GM12878 (cell line): ENCODE measurements around the gene ERCC4. TPM values are rescaled to one million over a fixed set of nuclear protein-coding genes. Genes with fewer than 3 reads are reported as not detected.

Experiments
- ATAC-seq: fragments of 200-7000 bp; cut with Tn5 transposase; 3 replicates; pipeline ENCODE4 v1.9.1; 2020; ENCODE audit warnings: mild to moderate bottlenecking, moderate library complexity
- BruUV-seq: library from RNA; stranded (reverse); fragments of 400-500 nt; replicated peaks from 2 replicates; lab custom pipeline; 2021; lab: Mats Ljungman, UMichigan
- CTCF ChIA-PET: fragments of 300-600 bp; sonication (Branson Sonifier 250); formaldehyde crosslinking; extraction: SDS; loops from one replicate; lab custom pipeline; 2021; ENCODE audit warnings: inconsistent platforms; lab: Yijun Ruan, JAX
- POLR2A ChIA-PET: fragments of 350-600 bp; formaldehyde crosslinking; extraction: SDS; loops from one replicate; lab custom pipeline; 2021; ENCODE audit warnings: inconsistent platforms; lab: Charles Lee
- RAD21 ChIA-PET: fragments of 300-600 bp; sonication (Branson Sonifier 250); formaldehyde crosslinking; loops from one replicate; lab custom pipeline; 2023; ENCODE audit warnings: antibody characterized with exemption; ENCODE audit not compliant: unreplicated experiment; lab: Charles Lee
- SMC1A ChIA-PET: fragments of 300-600 bp; sonication (Branson Sonifier 250); formaldehyde crosslinking; loops from one replicate; lab custom pipeline; 2023; ENCODE audit not compliant: unreplicated experiment, uncharacterized antibody; lab: Charles Lee
- DNase-seq: peaks from one replicate; pipeline ENCODE4 v3.0.0-alpha.2; 2011; ENCODE audit warnings: low read depth, low spot score
- FAIRE-seq: peaks from 3 replicates; lab custom pipeline; 2011; peaks lifted over from hg19 to GRCh38; lab: Jason Lieb, UNC
- H2AFZ ChIP-seq: 2 replicates; pipeline ENCODE4 v1.6.0; 2011; ENCODE audit warnings: low read depth, low read length, control low read depth; ENCODE audit not compliant: control insufficient read depth
- H3K27ac ChIP-seq: 2 replicates; pipeline ENCODE4 v1.5.1; 2011; ENCODE audit warnings: control low read depth; ENCODE audit not compliant: control insufficient read depth, insufficient read depth
- H3K27me3 ChIP-seq, 2 experiments: replicated peaks in 1 of 2; 2 replicates each; pipeline versions ENCODE4 v1.6.0 to v1.6.1; 2011; ENCODE audit warnings: low read length in 1 of 2; ENCODE audit not compliant: control insufficient read depth in 2 of 2, insufficient read depth in 2 of 2
- H3K36me3 ChIP-seq, 2 experiments: 2 replicates each; pipeline ENCODE4 v1.5.1; 2011; ENCODE audit warnings: low read length in 1 of 2; ENCODE audit not compliant: control insufficient read depth in 2 of 2, insufficient read depth in 2 of 2
- H3K4me1 ChIP-seq: 2 replicates; pipeline ENCODE4 v1.6.1; 2011; ENCODE audit warnings: mild to moderate bottlenecking, low read length, moderate library complexity, mixed read lengths; ENCODE audit not compliant: control insufficient read depth, insufficient read depth
- H3K4me2 ChIP-seq: 2 replicates; pipeline ENCODE4 v1.6.0; 2011; ENCODE audit warnings: control low read depth; ENCODE audit not compliant: control insufficient read depth, insufficient read depth
- H3K4me3 ChIP-seq: fragments of 200-600 bp; sonication (generic); 2 replicates; pipeline ENCODE4 v1.5.1; 2016
- H3K79me2 ChIP-seq: 2 replicates; pipeline ENCODE4 v1.6.0; 2011; ENCODE audit warnings: low read length; ENCODE audit not compliant: control insufficient read depth, insufficient read depth
- H3K9ac ChIP-seq: 2 replicates; pipeline ENCODE4 v1.8.0; 2011; ENCODE audit warnings: low read length, control low read depth, mixed read lengths; ENCODE audit not compliant: control insufficient read depth, insufficient read depth
- H3K9me3 ChIP-seq: replicated peaks from 3 replicates; pipeline ENCODE4 v1.5.1; 2011; ENCODE audit warnings: mild to moderate bottlenecking, low read length; ENCODE audit not compliant: control insufficient read depth, insufficient read depth
- H4K20me1 ChIP-seq: 2 replicates; pipeline ENCODE4 v1.6.0; 2011; ENCODE audit not compliant: control insufficient read depth, insufficient read depth
- ATF7 ChIP-seq: fragments of 450-650 bp; IDR thresholded peaks from 2 replicates; pipeline ENCODE4 v1.6.1; 2016; ENCODE audit warnings: low read depth, mild to moderate bottlenecking
- IKZF1 ChIP-seq: fragments of 450-650 bp; conservative IDR thresholded peaks from 2 replicates; pipeline ENCODE4 v1.6.1; 2017; ENCODE audit warnings: antibody characterized with exemption, mild to moderate bottlenecking
- IKZF2 ChIP-seq, 2 experiments: fragments of 450-650 bp; IDR thresholded peaks; 2 replicates each; pipeline ENCODE4 v1.6.1; 2017; ENCODE audit warnings: mild to moderate bottlenecking in 2 of 2, moderate library complexity in 2 of 2
- MEF2B ChIP-seq: fragments of 450-650 bp; IDR thresholded peaks from 2 replicates; pipeline ENCODE4 v1.6.1; 2018; ENCODE audit warnings: mild to moderate bottlenecking, moderate library complexity; ENCODE audit not compliant: partially characterized antibody, poor library complexity, severe bottlenecking
- MTA2 ChIP-seq: fragments of 450-650 bp; IDR thresholded peaks from 2 replicates; pipeline ENCODE4 v1.6.1; 2016; ENCODE audit warnings: low read depth, mild to moderate bottlenecking, moderate library complexity
- NFYB ChIP-seq: IDR thresholded peaks from 2 replicates; pipeline ENCODE4 v1.6.1; 2011; ENCODE audit warnings: low read depth, mild to moderate bottlenecking, low read length, improper control_type of control experiment, moderate library complexity; ENCODE audit not compliant: insufficient read depth
- RUNX3 ChIP-seq: IDR thresholded peaks from 2 replicates; pipeline ENCODE4 v1.6.1; 2012; ENCODE audit warnings: low read length, inconsistent platforms
- SREBF2 ChIP-seq: IDR thresholded peaks from 2 replicates; pipeline ENCODE4 v1.6.1; 2012; ENCODE audit warnings: mild to moderate bottlenecking, low read length
- ZNF622 ChIP-seq: fragments of 450-650 bp; IDR thresholded peaks from 2 replicates; pipeline ENCODE4 v1.6.1; 2017; ENCODE audit warnings: mild to moderate bottlenecking, inconsistent platforms
- WGBS: methylation state at CpG from one replicate; pipeline ENCODE4 v1.1.6; 2016; ENCODE audit warnings: low lambda C conversion rate; ENCODE audit not compliant: insufficient replicate concordance, insufficient coverage; ENCODE audit errors: missing lambda C conversion rate; 5-methylcytosine and 5-hydroxymethylcytosine counted together
- in situ Hi-C: fragments of 300-500 bp; cut with MboI; formaldehyde crosslinking; loops from 9 replicates; pipeline ENCODE4 v1.14.3; 2018; ENCODE audit warnings: mixed read lengths
- intact Hi-C: fragments of 100-400 bp; cut with micrococcal nuclease; formaldehyde crosslinking; loops from one replicate; pipeline ENCODE4 v1.14.2; 2022; ENCODE audit not compliant: unreplicated experiment
- polyA plus RNA-seq, 11 experiments: library from polyadenylated mRNA; depleted of rRNA in 4 of 11; unstranded in 6 of 11; stranded (reverse) in 5 of 11; fragments of >200 nt; fragmentation: Nextera tagmentation in 4 of 11; fragmentation: Illumina TruSeq in 1 of 11; extraction: Ambion mirVana in 4 of 11; extraction: Trizol in 1 of 11; gene quantifications; 1 replicate in 1 of 11; 2 replicates in 10 of 11; pipeline versions ENCODE4 v1.2.1 to v1.2.3, GENCODE V29; 2011 to 2016; ENCODE audit warnings: inconsistent platforms in 2 of 11, missing spikeins in 2 of 11, low read depth in 1 of 11
- total RNA-seq, 4 experiments: library from RNA; depleted of rRNA in 3 of 4; stranded (reverse); fragments of >200 nt in 3 of 4; fragmentation: Illumina TruSeq in 1 of 4; extraction: Trizol in 1 of 4; gene quantifications; 2 replicates each; pipeline versions ENCODE4 v1.2.1 to v1.2.3, GENCODE V29; 2013 to 2021
- TF ChIP-seq, protein P1 (sequence below): fragments of 450-650 bp; IDR thresholded peaks from 2 replicates; pipeline ENCODE4 v1.6.1; 2017; ENCODE audit warnings: mild to moderate bottlenecking, low read depth, inconsistent platforms; ENCODE audit not compliant: poor library complexity, severe bottlenecking
- TF ChIP-seq, protein P2 (sequence below): fragments of 450-650 bp; formaldehyde crosslinking; IDR thresholded peaks from 2 replicates; pipeline ENCODE4 v1.4.0; 2020; ENCODE audit warnings: mild to moderate bottlenecking, moderate library complexity

ERCC4 gene
- total and polyA plus RNA-seq, 10 of the 15 experiments (the other 5 are each of a cell fraction or from before 2014, with no cell fraction given), result 4.7 to 24.6 (median 8.9) TPM

DNA sequence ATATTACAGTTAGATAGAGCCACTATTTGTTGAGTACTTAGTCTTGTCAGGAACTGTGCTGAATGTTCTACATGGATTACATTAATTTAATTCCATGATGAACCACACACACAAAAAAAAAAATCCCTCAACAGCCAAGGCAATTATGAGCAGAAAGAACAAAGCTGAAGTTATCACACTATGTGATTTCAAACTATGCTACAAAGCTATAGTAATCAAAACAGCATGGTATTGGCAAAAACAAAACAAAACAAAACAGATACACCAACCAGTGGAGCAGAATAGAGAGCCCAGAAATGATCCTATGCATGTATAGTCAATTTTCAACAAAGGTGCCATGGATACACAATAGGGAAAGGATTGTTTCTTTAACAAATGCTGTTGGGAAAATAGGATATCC, 8.1 kb upstream of the ERCC4 start (continued):
- TF ChIP-seq, protein P1, sequence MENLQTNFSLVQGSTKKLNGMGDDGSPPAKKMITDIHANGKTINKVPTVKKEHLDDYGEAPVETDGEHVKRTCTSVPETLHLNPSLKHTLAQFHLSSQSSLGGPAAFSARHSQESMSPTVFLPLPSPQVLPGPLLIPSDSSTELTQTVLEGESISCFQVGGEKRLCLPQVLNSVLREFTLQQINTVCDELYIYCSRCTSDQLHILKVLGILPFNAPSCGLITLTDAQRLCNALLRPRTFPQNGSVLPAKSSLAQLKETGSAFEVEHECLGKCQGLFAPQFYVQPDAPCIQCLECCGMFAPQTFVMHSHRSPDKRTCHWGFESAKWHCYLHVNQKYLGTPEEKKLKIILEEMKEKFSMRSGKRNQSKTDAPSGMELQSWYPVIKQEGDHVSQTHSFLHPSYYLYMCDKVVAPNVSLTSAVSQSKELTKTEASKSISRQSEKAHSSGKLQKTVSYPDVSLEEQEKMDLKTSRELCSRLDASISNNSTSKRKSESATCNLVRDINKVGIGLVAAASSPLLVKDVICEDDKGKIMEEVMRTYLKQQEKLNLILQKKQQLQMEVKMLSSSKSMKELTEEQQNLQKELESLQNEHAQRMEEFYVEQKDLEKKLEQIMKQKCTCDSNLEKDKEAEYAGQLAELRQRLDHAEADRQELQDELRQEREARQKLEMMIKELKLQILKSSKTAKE, result no peak
- TF ChIP-seq ZNF622, result no peak

DNA sequence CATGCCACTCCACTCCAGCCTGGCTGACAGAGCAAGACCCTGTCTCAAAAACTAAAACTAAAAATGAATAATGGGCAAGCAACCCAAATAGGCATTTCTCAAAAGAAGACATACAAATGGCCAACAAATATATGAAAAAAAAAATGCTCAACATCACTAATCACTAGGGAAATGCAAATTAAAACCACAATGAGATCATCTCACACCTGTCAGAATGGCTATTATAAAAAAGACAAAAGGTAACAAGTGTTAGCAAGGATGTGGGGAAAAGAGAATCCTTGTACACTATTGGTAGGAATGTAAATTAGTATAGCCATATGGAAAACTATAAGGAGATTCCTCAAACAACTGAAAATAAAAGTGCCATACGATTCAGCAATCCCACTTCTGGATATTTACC, 7.1 kb upstream of the ERCC4 start:
- H2AFZ ChIP-seq, result no peak overlapping the region
- H3K9me3 ChIP-seq, result peaks cover 2% of the 10 kb centered on the region; the same call in 2 of the 3 replicates
- no TSS peak for BruUV-seq
- no peak overlapping the region for H3K4me3 ChIP-seq
- ChIA-PET POLR2A (no interaction called here), SMC1A (no interaction called here), CTCF (interaction anchor here (1.2 to 2.0 kb wide), 2 partner anchors 11 to 48 kb away, joined by 3 to 11 read pairs; no protein-coding TSS in a partner anchor), RAD21 (interaction anchor here (1.1 kb wide), 1 partner anchor 8 kb away, joined by 3 read pairs; no protein-coding TSS in a partner anchor)
- H3K79me2 ChIP-seq, result no peaks in the 10 kb centered on the region
- FAIRE-seq (no peak), DNase-seq (no peak), ATAC-seq (peak; percentile 25; the same call in 2 of the 3 replicates)
- H3K36me3 ChIP-seq, result no peaks in the 10 kb centered on the region
- WGBS, result 0% methylated on average over 1 of the region's 1 CpG
- no peaks in the 10 kb centered on the region for H3K27me3 ChIP-seq
- H3K4me2 ChIP-seq, result no peak overlapping the region
- no peak overlapping the region for H3K9ac ChIP-seq
- in situ Hi-C loops (no loop called here), intact Hi-C loops (no loop called here)
- H3K27ac ChIP-seq, result no peak overlapping the region
- TF ChIP-seq RUNX3 (peak; percentile 29; the same call in 1 of the 2 replicates), IKZF2 (IDR thresholded peaks at IDR 0.05) (peak in 1 of 2 experiments; percentile 26; a peak in 2 of 4 replicates), MTA2 (peak; percentile 26; the same call in 1 of the 2 replicates), ATF7 (peak; percentile 92), SREBF2 (no peak), NFYB (no peak), MEF2B (peak; percentile 64), IKZF1 (peak; percentile 24; the same call in 1 of the 2 replicates)
- TF ChIP-seq, protein P2, sequence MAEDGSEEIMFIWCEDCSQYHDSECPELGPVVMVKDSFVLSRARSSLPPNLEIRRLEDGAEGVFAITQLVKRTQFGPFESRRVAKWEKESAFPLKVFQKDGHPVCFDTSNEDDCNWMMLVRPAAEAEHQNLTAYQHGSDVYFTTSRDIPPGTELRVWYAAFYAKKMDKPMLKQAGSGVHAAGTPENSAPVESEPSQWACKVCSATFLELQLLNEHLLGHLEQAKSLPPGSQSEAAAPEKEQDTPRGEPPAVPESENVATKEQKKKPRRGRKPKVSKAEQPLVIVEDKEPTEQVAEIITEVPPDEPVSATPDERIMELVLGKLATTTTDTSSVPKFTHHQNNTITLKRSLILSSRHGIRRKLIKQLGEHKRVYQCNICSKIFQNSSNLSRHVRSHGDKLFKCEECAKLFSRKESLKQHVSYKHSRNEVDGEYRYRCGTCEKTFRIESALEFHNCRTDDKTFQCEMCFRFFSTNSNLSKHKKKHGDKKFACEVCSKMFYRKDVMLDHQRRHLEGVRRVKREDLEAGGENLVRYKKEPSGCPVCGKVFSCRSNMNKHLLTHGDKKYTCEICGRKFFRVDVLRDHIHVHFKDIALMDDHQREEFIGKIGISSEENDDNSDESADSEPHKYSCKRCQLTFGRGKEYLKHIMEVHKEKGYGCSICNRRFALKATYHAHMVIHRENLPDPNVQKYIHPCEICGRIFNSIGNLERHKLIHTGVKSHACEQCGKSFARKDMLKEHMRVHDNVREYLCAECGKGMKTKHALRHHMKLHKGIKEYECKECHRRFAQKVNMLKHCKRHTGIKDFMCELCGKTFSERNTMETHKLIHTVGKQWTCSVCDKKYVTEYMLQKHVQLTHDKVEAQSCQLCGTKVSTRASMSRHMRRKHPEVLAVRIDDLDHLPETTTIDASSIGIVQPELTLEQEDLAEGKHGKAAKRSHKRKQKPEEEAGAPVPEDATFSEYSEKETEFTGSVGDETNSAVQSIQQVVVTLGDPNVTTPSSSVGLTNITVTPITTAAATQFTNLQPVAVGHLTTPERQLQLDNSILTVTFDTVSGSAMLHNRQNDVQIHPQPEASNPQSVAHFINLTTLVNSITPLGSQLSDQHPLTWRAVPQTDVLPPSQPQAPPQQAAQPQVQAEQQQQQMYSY (CRISPR knock-in tag), result no peak
- no peaks in the 10 kb centered on the region for H4K20me1 ChIP-seq
- no peaks in the 10 kb centered on the region for H3K4me1 ChIP-seq
